ENCODE measurements around the gene SEC11C. TPM values are rescaled to one million over a fixed set of nuclear protein-coding genes. Genes with fewer than 3 reads are reported as not detected.

The SEC11C gene
- total and polyA plus RNA-seq, 2 of the 13 experiments (the other 11 are each of a cell fraction or from before 2014, with no cell fraction given): 71.9 to 297 TPM

DNA sequence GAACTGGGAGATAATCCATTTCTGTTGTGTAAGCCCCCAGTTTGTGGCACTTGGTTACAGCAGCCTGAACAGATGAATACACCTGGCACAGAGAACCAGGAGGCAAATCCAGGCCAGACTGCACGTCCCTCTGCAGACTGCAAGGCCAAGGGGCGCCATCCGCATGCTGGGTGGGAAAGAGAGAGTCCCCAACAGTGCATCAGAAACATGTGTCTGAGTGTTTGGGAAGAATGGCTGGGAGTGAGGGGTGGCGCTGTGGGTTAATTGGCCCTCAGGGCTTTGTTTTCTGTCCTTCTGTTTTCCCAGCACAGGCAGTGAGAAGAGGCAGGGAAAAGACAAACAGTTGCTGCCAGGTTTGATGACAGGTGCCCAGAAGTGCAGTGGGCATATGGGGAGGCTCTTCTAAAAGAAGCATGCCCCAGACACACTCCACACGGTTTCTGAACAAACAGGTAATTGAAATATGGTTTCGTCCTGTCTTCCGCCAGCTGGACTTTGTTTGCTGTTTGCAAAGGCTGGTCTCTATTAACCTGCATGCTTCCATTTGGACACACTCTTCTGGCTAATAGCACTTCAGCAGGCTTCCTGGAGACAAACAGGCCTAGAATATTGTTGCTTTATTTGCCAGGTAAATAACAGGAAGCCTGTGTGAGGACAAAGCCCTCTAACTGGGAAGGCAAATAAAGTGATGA, 43.4 kb upstream of the SEC11C start:
- no peaks in the 10 kb centered on the region for H3K4me1 ChIP-seq (ENCODE audit: insufficient read depth, low read length)
- no peaks in the 10 kb centered on the region for H3K79me2 ChIP-seq (ENCODE audit: insufficient read depth, low read length)
- no peak overlapping the region for H2AFZ ChIP-seq (ENCODE audit: low read length)
- ATAC-seq (peak; percentile 77), DNase-seq (ENCODE audit: low spot score) (peak; percentile 5), FAIRE-seq (no peak)
- WGBS (ENCODE audit: low lambda C conversion rate): 22% methylated on average over 7 of the region's 7 CpGs
- H3K27ac ChIP-seq (ENCODE audit: extremely low read length, insufficient read depth, low read length): no peak overlapping the region
- H3K9me3 ChIP-seq (ENCODE audit: low read length): no peaks in the 10 kb centered on the region
- no TSS peak for BruUV-seq (replicated peaks)
- CTCF ChIA-PET (ENCODE audit: low intra/inter-chr PET ratio, low total read pairs): no interaction called here
- POLR2A ChIA-PET: no interaction called here
- intact Hi-C loops (cut with micrococcal nuclease; ENCODE audit: unreplicated experiment) (no loop called here), in situ Hi-C loops (cut with HindIII; ENCODE audit: extremely low pct_ligation_motif_present, low pct_unique_long_range_greater_than_20kb) (no loop called here)
- H3K36me3 ChIP-seq (replicated peaks in 1 of 2; ENCODE audit: control insufficient read depth in 1 of 2, insufficient read depth in 2 of 2, low read length in 2 of 2): no peaks in the 10 kb centered on the region
- no peak overlapping the region; the same call in 1 of the 2 replicates for H3K4me2 ChIP-seq (ENCODE audit: low read depth, low read length)
- peaks cover 0 to 28% of the 10 kb centered on the region in 2 experiments; a peak in 3 of 5 replicates for H3K27me3 ChIP-seq (ENCODE audit: control insufficient read depth in 1 of 2, insufficient read depth in 2 of 2, low read length in 2 of 2)
- H4K20me1 ChIP-seq (ENCODE audit: insufficient read depth, low read length): no peaks in the 10 kb centered on the region
- H3K4me3 ChIP-seq (replicated peaks in 1 of 3; ENCODE audit: insufficient read depth in 1 of 3, low read depth in 2 of 3, low read length in 3 of 3): no peak overlapping the region
- H3K9ac ChIP-seq (ENCODE audit: insufficient read depth, low read depth, low read length): no peak overlapping the region
- TF ChIP-seq, protein P1, sequence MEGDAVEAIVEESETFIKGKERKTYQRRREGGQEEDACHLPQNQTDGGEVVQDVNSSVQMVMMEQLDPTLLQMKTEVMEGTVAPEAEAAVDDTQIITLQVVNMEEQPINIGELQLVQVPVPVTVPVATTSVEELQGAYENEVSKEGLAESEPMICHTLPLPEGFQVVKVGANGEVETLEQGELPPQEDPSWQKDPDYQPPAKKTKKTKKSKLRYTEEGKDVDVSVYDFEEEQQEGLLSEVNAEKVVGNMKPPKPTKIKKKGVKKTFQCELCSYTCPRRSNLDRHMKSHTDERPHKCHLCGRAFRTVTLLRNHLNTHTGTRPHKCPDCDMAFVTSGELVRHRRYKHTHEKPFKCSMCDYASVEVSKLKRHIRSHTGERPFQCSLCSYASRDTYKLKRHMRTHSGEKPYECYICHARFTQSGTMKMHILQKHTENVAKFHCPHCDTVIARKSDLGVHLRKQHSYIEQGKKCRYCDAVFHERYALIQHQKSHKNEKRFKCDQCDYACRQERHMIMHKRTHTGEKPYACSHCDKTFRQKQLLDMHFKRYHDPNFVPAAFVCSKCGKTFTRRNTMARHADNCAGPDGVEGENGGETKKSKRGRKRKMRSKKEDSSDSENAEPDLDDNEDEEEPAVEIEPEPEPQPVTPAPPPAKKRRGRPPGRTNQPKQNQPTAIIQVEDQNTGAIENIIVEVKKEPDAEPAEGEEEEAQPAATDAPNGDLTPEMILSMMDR (CRISPR knock-in tag; IDR thresholded peaks at IDR 0.05): 0 out of 2 replicates have a peak, but pooled peaks have one; percentile 26
- TF ChIP-seq, protein P2, sequence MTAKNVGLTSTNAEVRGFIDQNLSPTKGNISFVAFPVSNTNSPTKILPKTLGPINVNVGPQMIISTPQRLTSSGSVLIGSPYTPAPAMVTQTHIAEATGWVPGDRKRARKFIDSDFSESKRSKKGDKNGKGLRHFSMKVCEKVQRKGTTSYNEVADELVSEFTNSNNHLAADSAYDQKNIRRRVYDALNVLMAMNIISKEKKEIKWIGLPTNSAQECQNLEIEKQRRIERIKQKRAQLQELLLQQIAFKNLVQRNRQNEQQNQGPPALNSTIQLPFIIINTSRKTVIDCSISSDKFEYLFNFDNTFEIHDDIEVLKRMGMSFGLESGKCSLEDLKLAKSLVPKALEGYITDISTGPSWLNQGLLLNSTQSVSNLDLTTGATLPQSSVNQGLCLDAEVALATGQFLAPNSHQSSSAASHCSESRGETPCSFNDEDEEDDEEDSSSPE (CRISPR knock-in tag; IDR thresholded peaks at IDR 0.05): no peak

DNA sequence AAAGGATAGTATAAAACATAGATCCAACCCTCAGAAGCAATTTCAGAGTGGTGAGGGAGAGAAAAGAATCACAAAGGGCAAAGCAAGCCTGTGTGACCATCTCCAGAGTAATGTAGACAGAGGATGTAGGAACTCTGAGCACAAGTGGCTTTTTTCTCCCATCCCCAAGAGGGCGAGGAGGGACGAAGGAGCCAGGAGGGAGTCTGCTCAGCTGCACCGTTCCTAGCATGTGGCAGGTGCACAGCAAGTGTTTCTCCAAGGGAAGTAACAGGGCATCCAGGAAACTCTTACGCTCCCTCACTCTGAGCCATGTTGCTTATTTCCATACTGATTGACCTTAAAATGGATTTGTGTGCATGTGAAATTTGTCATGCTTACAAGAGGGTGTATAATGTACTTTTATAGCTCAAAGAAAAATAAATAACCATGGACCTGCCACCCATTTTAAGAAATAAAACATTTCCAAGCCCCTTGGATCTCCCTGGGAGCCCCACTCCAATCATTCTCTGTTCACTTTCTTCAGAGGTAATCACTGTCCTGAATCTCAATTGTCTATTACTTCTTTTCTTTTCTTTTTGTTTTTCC, 37.8 kb upstream of the SEC11C start:
- H3K9ac ChIP-seq (ENCODE audit: insufficient read depth, low read depth, low read length): no peak overlapping the region
- WGBS (ENCODE audit: low lambda C conversion rate): 100% methylated on average over 1 of the region's 4 CpGs
- no peaks in the 10 kb centered on the region for H3K36me3 ChIP-seq (replicated peaks in 1 of 2; ENCODE audit: control insufficient read depth in 1 of 2, insufficient read depth in 2 of 2, low read length in 2 of 2)
- H3K27ac ChIP-seq (ENCODE audit: extremely low read length, insufficient read depth, low read length): no peak overlapping the region
- TF ChIP-seq FOXC1 (CRISPR knock-in tag; IDR thresholded peaks at IDR 0.05; ENCODE audit: borderline replicate concordance) (no peak), HNRNPK (IDR thresholded peaks at IDR 0.05; ENCODE audit: low read depth, low read length, poor library complexity, severe bottlenecking) (peak; percentile 27)
- no peak overlapping the region for H2AFZ ChIP-seq (ENCODE audit: low read length)
- in situ Hi-C loops (cut with HindIII; ENCODE audit: extremely low pct_ligation_motif_present, low pct_unique_long_range_greater_than_20kb): no loop called here
- no peaks in the 10 kb centered on the region for H3K9me3 ChIP-seq (ENCODE audit: low read length)
- no peaks in the 10 kb centered on the region for H3K79me2 ChIP-seq (ENCODE audit: insufficient read depth, low read length)
- H3K4me3 ChIP-seq (replicated peaks in 1 of 3; ENCODE audit: insufficient read depth in 1 of 3, low read depth in 2 of 3, low read length in 3 of 3): no peak overlapping the region
- DNase-seq (ENCODE audit: low spot score) (no peak), ATAC-seq (no peak), FAIRE-seq (no peak)
- CTCF ChIA-PET (ENCODE audit: low intra/inter-chr PET ratio, low total read pairs): no interaction called here
- H3K4me2 ChIP-seq (ENCODE audit: low read depth, low read length): no peak overlapping the region
- POLR2A ChIA-PET: no interaction called here
- no peaks in the 10 kb centered on the region for H3K4me1 ChIP-seq (ENCODE audit: insufficient read depth, low read length)
- peaks cover 0 to 29% of the 10 kb centered on the region in 2 experiments; a peak in 2 of 5 replicates for H3K27me3 ChIP-seq (ENCODE audit: control insufficient read depth in 1 of 2, insufficient read depth in 2 of 2, low read length in 2 of 2)
- no TSS peak for BruUV-seq (replicated peaks)
- H4K20me1 ChIP-seq (ENCODE audit: insufficient read depth, low read length): no peaks in the 10 kb centered on the region
- intact Hi-C loops (cut with micrococcal nuclease; ENCODE audit: unreplicated experiment): no loop called here
